ENCODE data around the gene GAK. TPM values are rescaled to one million over a fixed set of nuclear protein-coding genes. Genes with fewer than 3 reads are reported as not detected.

Gene GAK
- total and polyA plus RNA-seq, 10 donors, result 112 to 249 (median 190) TPM

DNA sequence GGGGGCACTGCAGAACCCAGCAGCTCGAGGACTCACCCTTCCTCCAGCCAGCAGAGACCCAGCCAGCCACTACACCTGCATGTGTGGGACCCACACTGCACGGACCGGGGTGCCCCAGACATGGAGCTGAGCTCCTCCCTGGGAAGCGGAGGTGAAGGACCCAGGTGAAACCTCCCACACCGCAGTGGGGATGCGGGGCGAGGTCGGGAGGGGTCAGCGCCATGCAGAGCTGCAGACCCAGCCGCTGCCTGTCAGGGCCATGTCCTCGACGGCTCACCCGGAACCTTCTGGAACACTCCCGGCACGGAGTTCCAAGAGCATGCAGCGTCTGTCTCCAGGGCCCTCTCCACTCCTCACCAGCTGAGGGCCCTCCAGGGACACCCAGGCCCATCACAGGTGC lies 42.6 kb downstream of the GAK start:
- H3K36me3 ChIP-seq, result peaks cover 3 to 100% (median 78%) of the 10 kb centered on the region in 6 donors
- H3K4me3 ChIP-seq, result no peak overlapping the region
- H3K27me3 ChIP-seq (replicated peaks in 1 of 7), result no peaks in the 10 kb centered on the region
- no peak for DNase-seq
- H3K4me1 ChIP-seq, result peaks cover 0 to 13% (median 4%) of the 10 kb centered on the region in 6 donors
- no peak overlapping the region for H3K27ac ChIP-seq
- 89 to 98% (median 96%) methylated on average over 5 to 16 of the region's 16 CpGs for WGBS, 5 donors
- intact Hi-C loops (cut with DNase I; ENCODE audit: low total_unique reads), result no loop called here
- H3K9me3 ChIP-seq, result no peaks in the 10 kb centered on the region
- TF ChIP-seq CTCF (IDR thresholded peaks at IDR 0.05 in 8 of 11, conservative IDR thresholded peaks at IDR 0.05 in 3 of 11) (no peak), POLR2AphosphoS5 (IDR thresholded peaks at IDR 0.05) (no peak)

DNA sequence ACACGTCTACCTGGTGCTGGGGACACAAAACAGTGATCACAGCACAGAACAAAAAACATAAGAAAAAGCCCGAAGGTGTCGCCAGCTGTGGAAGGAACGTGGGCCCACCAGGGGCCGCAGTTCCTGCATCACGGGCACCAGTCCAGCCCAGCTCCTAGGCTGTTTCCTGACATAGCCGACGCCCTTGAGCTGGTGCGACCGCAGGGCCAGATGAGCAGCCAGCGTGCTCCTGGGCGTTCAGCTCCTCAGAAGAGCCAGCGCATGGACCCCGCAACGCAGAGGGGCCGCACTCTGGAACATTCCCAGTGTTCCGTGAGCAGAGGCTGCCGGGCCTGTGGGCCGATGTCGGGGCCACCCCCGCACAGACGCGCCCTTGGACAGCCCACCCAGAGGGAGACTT lies 44.1 kb downstream of the GAK start:
- no peaks in the 10 kb centered on the region for H3K27me3 ChIP-seq (replicated peaks in 1 of 7)
- intact Hi-C loops (cut with DNase I; ENCODE audit: low total_unique reads), result no loop called here
- DNase-seq, result no peak
- peaks cover 3 to 100% (median 81%) of the 10 kb centered on the region in 6 donors for H3K36me3 ChIP-seq
- H3K9me3 ChIP-seq, result no peaks in the 10 kb centered on the region
- 66 to 86% (median 84%) methylated on average over 14 to 23 of the region's 23 CpGs for WGBS, 5 donors
- H3K4me1 ChIP-seq, result peaks cover 0 to 13% (median 4%) of the 10 kb centered on the region in 6 donors
- H3K4me3 ChIP-seq, result no peak overlapping the region
- no peak for TF ChIP-seq POLR2A (IDR thresholded peaks at IDR 0.05)
- peak in 4 of 11 experiments; percentile 12 to 35 (median 26) for TF ChIP-seq CTCF (IDR thresholded peaks at IDR 0.05 in 8 of 11, conservative IDR thresholded peaks at IDR 0.05 in 3 of 11)
- peak in 2 of 3 donors; percentile 57 for TF ChIP-seq POLR2AphosphoS5 (IDR thresholded peaks at IDR 0.05)
- H3K27ac ChIP-seq, result no peak overlapping the region

- peaks cover 0 to 13% (median 4%) of the 10 kb centered on the region in 6 donors for H3K4me1 ChIP-seq
- no peak overlapping the region for H3K27ac ChIP-seq
- peaks cover 3 to 100% (median 81%) of the 10 kb centered on the region in 6 donors for H3K36me3 ChIP-seq
- H3K4me3 ChIP-seq, result no peak overlapping the region
- TF ChIP-seq POLR2AphosphoS5 (IDR thresholded peaks at IDR 0.05), result peak in 2 of 3 donors; percentile 5 to 63
- no peak for TF ChIP-seq POLR2A (IDR thresholded peaks at IDR 0.05)
- TF ChIP-seq CTCF (IDR thresholded peaks at IDR 0.05 in 8 of 11, conservative IDR thresholded peaks at IDR 0.05 in 3 of 11), result no peak
- intact Hi-C loops (cut with DNase I; ENCODE audit: low total_unique reads), result no loop called here
- WGBS, 5 donors, result 96 to 98% (median 97%) methylated on average over 63 of the region's 63 CpGs
- no peaks in the 10 kb centered on the region for H3K27me3 ChIP-seq (replicated peaks in 1 of 7)
- no peaks in the 10 kb centered on the region for H3K9me3 ChIP-seq
- no peak for DNase-seq
These were observed 44.9 kb downstream of the GAK start for GRCh38 chr4:887034-887763.

DNA sequence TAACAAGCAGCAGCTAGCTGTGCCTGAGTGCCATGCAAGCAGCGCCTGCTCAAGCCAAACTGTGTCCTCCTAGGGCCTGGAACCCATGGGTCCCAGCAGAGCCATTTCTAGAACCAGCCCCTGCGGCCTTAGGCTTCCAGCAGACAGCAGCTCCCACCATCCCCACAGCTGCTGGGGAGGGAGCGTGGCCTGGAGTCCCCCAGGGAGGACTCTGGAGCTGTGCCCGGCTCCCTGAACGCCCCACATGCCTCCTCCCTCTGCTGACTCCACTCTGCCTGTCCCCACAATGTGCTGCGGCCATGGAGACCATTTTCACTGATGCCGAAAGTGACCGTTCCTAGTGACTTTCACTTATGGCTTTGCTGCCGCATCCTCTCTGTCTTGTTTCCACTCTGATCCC lies 45.9 kb downstream of the GAK start:
- Histone ChIP-seq H3K4me1 (peaks cover 0 to 13% (median 4%) of the 10 kb centered on the region in 6 donors), H3K36me3 (peaks cover 6 to 100% (median 84%) of the 10 kb centered on the region in 6 donors), H3K27ac (no peak overlapping the region), H3K9me3 (no peaks in the 10 kb centered on the region), H3K27me3 (replicated peaks in 1 of 7) (no peaks in the 10 kb centered on the region), H3K4me3 (no peak overlapping the region)
- TF ChIP-seq POLR2AphosphoS5 (IDR thresholded peaks at IDR 0.05) (peak in 2 of 3 donors; percentile 11 to 46), POLR2A (IDR thresholded peaks at IDR 0.05) (no peak)
- intact Hi-C loops (cut with DNase I; ENCODE audit: low total_unique reads), result no loop called here
- 85 to 98% (median 94%) methylated on average over 7 to 9 of the region's 9 CpGs for WGBS, 5 donors
- DNase-seq, result no peak

Measured in spleen (tissue), 11 donors.